Measurements from ENCODE around the gene ABCA9.

GRCh38 chr17:68963958-68964357 lies 96.8 kb downstream of the ABCA9 start:
- TF ChIP-seq CTCF (IDR thresholded peaks at IDR 0.05) (no peak), POLR2AphosphoS5 (IDR thresholded peaks at IDR 0.05) (no peak), POLR2A (IDR thresholded peaks at IDR 0.05) (no peak)

Measured in transverse colon (tissue), 4 donors.